ENCODE measurements around the gene OR5A1.

Gene OR5A1

GRCh38 chr11:59480359-59480758 lies 44.1 kb downstream of the OR5A1 start:
- Histone ChIP-seq H3K9ac (ENCODE audit: low read length) (no peak overlapping the region), H2AFZ (ENCODE audit: low read length) (no peak overlapping the region), H3K4me1 (ENCODE audit: low read length) (no peaks in the 10 kb centered on the region), H3K79me2 (ENCODE audit: low read length) (no peaks in the 10 kb centered on the region), H3F3A (ENCODE audit: insufficient read depth, low read length) (no peaks in the 10 kb centered on the region), H3K9me2 (replicated peaks; ENCODE audit: insufficient read depth, low read length) (no peaks in the 10 kb centered on the region), H3K4me2 (ENCODE audit: low read depth, low read length) (no peak overlapping the region), H3K27ac (ENCODE audit: low read length) (no peak overlapping the region), H3K36me3 (replicated peaks; ENCODE audit: insufficient read depth, low read length) (no peaks in the 10 kb centered on the region), H4K20me1 (ENCODE audit: insufficient read depth, low read length) (no peaks in the 10 kb centered on the region), H3K9me3 (replicated peaks; ENCODE audit: insufficient read depth, low read length) (no peaks in the 10 kb centered on the region), H3K4me3 (ENCODE audit: low read length) (no peak overlapping the region), H3K27me3 (replicated peaks; ENCODE audit: insufficient read depth, low read length) (no peaks in the 10 kb centered on the region)
- DNase-seq: no peak
- TF ChIP-seq EZH2phosphoT487 (IDR thresholded peaks at IDR 0.05; ENCODE audit: low read length) (no peak), CTCF (IDR thresholded peaks at IDR 0.05; ENCODE audit: low read length) (no peak), EZH2 (optimal IDR thresholded peaks at IDR 0.05; ENCODE audit: low read depth, low read length) (no peak)

Data from MM.1S (cell line).